ENCODE data around the gene SSH2. TPM values are rescaled to one million over a fixed set of nuclear protein-coding genes. Genes with fewer than 3 reads are reported as not detected.

Gene SSH2
- total RNA-seq, 2 experiments from 2014 or later: 39.4 to 73.9 TPM

- H3K27ac ChIP-seq (ENCODE audit: low read depth, low read length, poor library complexity, severe bottlenecking): no peak overlapping the region
- H3K4me2 ChIP-seq (ENCODE audit: low read length): no peak overlapping the region
- H3K4me1 ChIP-seq (ENCODE audit: insufficient read depth, low read length, poor library complexity, severe bottlenecking): no peaks in the 10 kb centered on the region
- H4K20me1 ChIP-seq (ENCODE audit: insufficient read depth, low read length): 0 out of 2 replicates have a peak, but pooled peaks cover 5% of the 10 kb centered on the region
- ChIA-PET POLR2A (interaction anchor here (0.5 kb wide), 1 partner anchor 12 kb away, joined by 3 read pairs; no protein-coding TSS in a partner anchor), CTCF (ENCODE audit: unreplicated experiment) (no interaction called here)
- H3K79me2 ChIP-seq (ENCODE audit: insufficient read depth, low read depth, low read length): no peaks in the 10 kb centered on the region
- H3K9me3 ChIP-seq (ENCODE audit: low read length): no peaks in the 10 kb centered on the region
- no peak overlapping the region for H2AFZ ChIP-seq (ENCODE audit: low read length)
- no peak overlapping the region for H3K4me3 ChIP-seq (ENCODE audit: low read depth, low read length, poor library complexity, severe bottlenecking)
- peaks cover 57% of the 10 kb centered on the region for H3K36me3 ChIP-seq (ENCODE audit: insufficient read depth, low read length)
- TF ChIP-seq, protein P1, sequence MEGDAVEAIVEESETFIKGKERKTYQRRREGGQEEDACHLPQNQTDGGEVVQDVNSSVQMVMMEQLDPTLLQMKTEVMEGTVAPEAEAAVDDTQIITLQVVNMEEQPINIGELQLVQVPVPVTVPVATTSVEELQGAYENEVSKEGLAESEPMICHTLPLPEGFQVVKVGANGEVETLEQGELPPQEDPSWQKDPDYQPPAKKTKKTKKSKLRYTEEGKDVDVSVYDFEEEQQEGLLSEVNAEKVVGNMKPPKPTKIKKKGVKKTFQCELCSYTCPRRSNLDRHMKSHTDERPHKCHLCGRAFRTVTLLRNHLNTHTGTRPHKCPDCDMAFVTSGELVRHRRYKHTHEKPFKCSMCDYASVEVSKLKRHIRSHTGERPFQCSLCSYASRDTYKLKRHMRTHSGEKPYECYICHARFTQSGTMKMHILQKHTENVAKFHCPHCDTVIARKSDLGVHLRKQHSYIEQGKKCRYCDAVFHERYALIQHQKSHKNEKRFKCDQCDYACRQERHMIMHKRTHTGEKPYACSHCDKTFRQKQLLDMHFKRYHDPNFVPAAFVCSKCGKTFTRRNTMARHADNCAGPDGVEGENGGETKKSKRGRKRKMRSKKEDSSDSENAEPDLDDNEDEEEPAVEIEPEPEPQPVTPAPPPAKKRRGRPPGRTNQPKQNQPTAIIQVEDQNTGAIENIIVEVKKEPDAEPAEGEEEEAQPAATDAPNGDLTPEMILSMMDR (conservative IDR thresholded peaks at IDR 0.05; ENCODE audit: low read length): no peak
- no peak for TF ChIP-seq EZH2phosphoT487 (IDR thresholded peaks at IDR 0.05; ENCODE audit: borderline replicate concordance, low read depth, low read length)
- BruUV-seq (replicated peaks): no TSS peak
- intact Hi-C loops (cut with micrococcal nuclease; ENCODE audit: unreplicated experiment): loop anchor here (10.0 kb wide), 1 partner anchor 374 kb away; no protein-coding TSS in a partner anchor
- H3K9me2 ChIP-seq (ENCODE audit: insufficient read depth, low read length): no peaks in the 10 kb centered on the region
- no peak for DNase-seq (ENCODE audit: low spot score)
Measured at GRCh38 chr17:29630630-29631193, 299.3 kb downstream of the SSH2 start.

- Histone ChIP-seq H3K36me3 (ENCODE audit: insufficient read depth, low read length) (peaks cover 49% of the 10 kb centered on the region), H3K79me2 (ENCODE audit: insufficient read depth, low read depth, low read length) (no peaks in the 10 kb centered on the region), H3K4me2 (ENCODE audit: low read length) (no peak overlapping the region), H3K9me3 (ENCODE audit: low read length) (no peaks in the 10 kb centered on the region), H3K4me1 (ENCODE audit: insufficient read depth, low read length, poor library complexity, severe bottlenecking) (no peaks in the 10 kb centered on the region), H3K9me2 (ENCODE audit: insufficient read depth, low read length) (no peaks in the 10 kb centered on the region), H2AFZ (ENCODE audit: low read length) (no peak overlapping the region), H3K4me3 (ENCODE audit: low read depth, low read length, poor library complexity, severe bottlenecking) (no peak overlapping the region), H4K20me1 (ENCODE audit: insufficient read depth, low read length) (0 out of 2 replicates have a peak, but pooled peaks cover 5% of the 10 kb centered on the region), H3K27ac (ENCODE audit: low read depth, low read length, poor library complexity, severe bottlenecking) (no peak overlapping the region)
- ChIA-PET POLR2A (no interaction called here), CTCF (ENCODE audit: unreplicated experiment) (no interaction called here)
- BruUV-seq (replicated peaks): no TSS peak
- intact Hi-C loops (cut with micrococcal nuclease; ENCODE audit: unreplicated experiment): loop anchor here (10.0 kb wide), 1 partner anchor 375 kb away; no protein-coding TSS in a partner anchor
- no peak for TF ChIP-seq EZH2phosphoT487 (IDR thresholded peaks at IDR 0.05; ENCODE audit: borderline replicate concordance, low read depth, low read length)
- TF ChIP-seq, protein P1 (conservative IDR thresholded peaks at IDR 0.05; ENCODE audit: low read length): no peak
- no peak for DNase-seq (ENCODE audit: low spot score)
Measured at GRCh38 chr17:29629839-29630238, 300.2 kb downstream of the SSH2 start.

DNA sequence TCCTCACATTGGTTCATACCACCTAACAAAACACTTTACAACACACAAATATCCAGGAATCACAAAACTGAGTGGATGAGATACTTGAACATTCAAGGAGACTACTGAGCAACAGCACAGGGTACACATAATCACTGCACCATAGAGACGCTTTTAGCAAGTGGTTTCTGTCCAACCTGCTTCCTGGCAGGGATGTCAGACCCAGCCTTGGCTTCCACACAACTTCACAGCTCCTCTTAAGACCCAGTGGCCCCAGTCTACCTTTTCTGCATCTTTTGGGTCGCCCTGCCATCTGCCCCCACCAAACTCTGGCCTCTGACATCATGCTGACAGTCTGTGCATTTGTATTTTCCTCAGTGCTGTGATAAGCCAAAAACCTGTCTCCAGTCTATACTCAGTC, 301.4 kb downstream of the SSH2 start:
- no TSS peak for BruUV-seq (replicated peaks)
- no peaks in the 10 kb centered on the region for H3K4me1 ChIP-seq (ENCODE audit: insufficient read depth, low read length, poor library complexity, severe bottlenecking)
- ChIA-PET CTCF (ENCODE audit: unreplicated experiment) (no interaction called here), POLR2A (interaction anchor here (0.5 kb wide), 1 partner anchor 247 kb away, joined by 3 read pairs; no protein-coding TSS in a partner anchor)
- no peak for DNase-seq (ENCODE audit: low spot score)
- H4K20me1 ChIP-seq (ENCODE audit: insufficient read depth, low read length): 0 out of 2 replicates have a peak, but pooled peaks cover 5% of the 10 kb centered on the region
- H3K9me2 ChIP-seq (ENCODE audit: insufficient read depth, low read length): no peaks in the 10 kb centered on the region
- H3K9me3 ChIP-seq (ENCODE audit: low read length): no peaks in the 10 kb centered on the region
- no peak overlapping the region for H2AFZ ChIP-seq (ENCODE audit: low read length)
- no peak overlapping the region for H3K4me3 ChIP-seq (ENCODE audit: low read depth, low read length, poor library complexity, severe bottlenecking)
- H3K79me2 ChIP-seq (ENCODE audit: insufficient read depth, low read depth, low read length): no peaks in the 10 kb centered on the region
- intact Hi-C loops (cut with micrococcal nuclease; ENCODE audit: unreplicated experiment): no loop called here
- H3K4me2 ChIP-seq (ENCODE audit: low read length): no peak overlapping the region
- TF ChIP-seq, protein P1 (conservative IDR thresholded peaks at IDR 0.05; ENCODE audit: low read length): no peak
- no peak for TF ChIP-seq EZH2phosphoT487 (IDR thresholded peaks at IDR 0.05; ENCODE audit: borderline replicate concordance, low read depth, low read length)
- peaks cover 39% of the 10 kb centered on the region for H3K36me3 ChIP-seq (ENCODE audit: insufficient read depth, low read length)
- no peak overlapping the region for H3K27ac ChIP-seq (ENCODE audit: low read depth, low read length, poor library complexity, severe bottlenecking)

Measured in OCI-LY7 (cell line).